SK-N-SH (cell line): ENCODE data around the gene GAB1.

Experiments
- CHD2 ChIP-seq: fragments of 150-350 bp; IDR thresholded peaks from 2 replicates; pipeline ENCODE4 v1.6.1; 2018; ENCODE audit warnings: low read length; ENCODE audit not compliant: partially characterized antibody
- CTCF ChIP-seq: fragments of 200-600 bp; sonication (generic); IDR thresholded peaks from 2 replicates; pipeline ENCODE4 v1.6.1; 2017; ENCODE audit warnings: antibody characterized with exemption, mild to moderate bottlenecking, moderate library complexity
- EP300 ChIP-seq, 2 experiments: IDR thresholded peaks; 2 replicates each; pipeline versions ENCODE4 v1.4.0 to v1.6.1; 2012; ENCODE audit warnings: borderline replicate concordance in 1 of 2, low read depth in 1 of 2, low read length in 1 of 2
- EZH2phosphoT487 ChIP-seq: fragments of 200-600 bp; sonication (generic); IDR thresholded peaks from 2 replicates; pipeline ENCODE4 v1.6.1; 2017; ENCODE audit warnings: low read depth, mixed run types, mild to moderate bottlenecking, antibody characterized with exemption, moderate library complexity, borderline replicate concordance
- MAX ChIP-seq: IDR thresholded peaks from 2 replicates; pipeline ENCODE4 v1.4.0; 2012; ENCODE audit warnings: low read depth
- NRF1 ChIP-seq: IDR thresholded peaks from 2 replicates; pipeline ENCODE4 v1.6.1; 2012; ENCODE audit warnings: low read depth, mild to moderate bottlenecking, low read length
- POLR2AphosphoS5 ChIP-seq: IDR thresholded peaks from 2 replicates; pipeline ENCODE4 v1.6.1; 2012; ENCODE audit warnings: low read depth, low read length
- RAD21 ChIP-seq: IDR thresholded peaks from 2 replicates; pipeline ENCODE4 v1.6.1; 2012; ENCODE audit warnings: mild to moderate bottlenecking, low read length
- REST ChIP-seq: IDR thresholded peaks from 2 replicates; pipeline ENCODE4 v1.6.1; 2012; ENCODE audit warnings: mild to moderate bottlenecking, low read depth, low read length, moderate library complexity
- TAF1 ChIP-seq: IDR thresholded peaks from 2 replicates; pipeline ENCODE4 v1.6.1; 2012; ENCODE audit warnings: low read depth, mild to moderate bottlenecking, low read length, moderate library complexity, borderline replicate concordance
- TCF12 ChIP-seq: IDR thresholded peaks from 2 replicates; pipeline ENCODE4 v1.4.0; 2012
- TEAD4 ChIP-seq: IDR thresholded peaks from 2 replicates; pipeline ENCODE4 v1.4.0; 2012; ENCODE audit warnings: mild to moderate bottlenecking, borderline replicate concordance; ENCODE audit not compliant: insufficient read depth
- YY1 ChIP-seq: IDR thresholded peaks from 2 replicates; pipeline ENCODE4 v1.4.0; 2012; ENCODE audit warnings: low read depth, mild to moderate bottlenecking

GRCh38 chr4:143344774-143345173 lies 8.1 kb downstream of the GAB1 start:
- TF ChIP-seq TAF1: no peak
- no peak for TF ChIP-seq POLR2AphosphoS5
- TF ChIP-seq CTCF: no peak
- no peak for TF ChIP-seq YY1
- TF ChIP-seq RAD21: no peak
- no peak for TF ChIP-seq EZH2phosphoT487
- TF ChIP-seq REST: no peak
- no peak for TF ChIP-seq EP300 (IDR thresholded peaks at IDR 0.05; ENCODE audit: borderline replicate concordance in 1 of 2, low read depth in 1 of 2, low read length in 1 of 2)
- TF ChIP-seq MAX: no peak
- no peak for TF ChIP-seq CHD2
- no peak for TF ChIP-seq TEAD4
- TF ChIP-seq TCF12: no peak
- no peak for TF ChIP-seq NRF1
